Adrenal gland (tissue), 12 donors: ENCODE results near the gene ING5. TPM values are rescaled to one million over a fixed set of nuclear protein-coding genes. Genes with fewer than 3 reads are reported as not detected.

ENCODE experiments used
- DNase-seq, 7 donors: peaks; one replicate each; pipeline ENCODE4 v3.0.0-alpha.2; 2019 to 2020
- H3K27ac ChIP-seq, 5 donors: fragments of 200-600 bp; sonication (generic) in 4 of 5; 1 replicate in 3 of 5; 2 replicates in 2 of 5; pipeline versions ENCODE4 v1.5.1 to v1.8.0; 2016 to 2020; ENCODE audit warnings: mild to moderate bottlenecking in 1 of 5
- H3K27me3 ChIP-seq: fragments of 200-600 bp; 2 replicates; pipeline ENCODE4 v1.8.0; 2021
- H3K36me3 ChIP-seq, 2 donors: fragments of 200-600 bp; replicated peaks in 1 of 2; 1 replicate in 1 of 2; 2 replicates in 1 of 2; pipeline versions ENCODE4 v1.5.1 to v1.8.0; 2018 to 2022
- H3K4me1 ChIP-seq, 2 donors: fragments of 200-600 bp; replicated peaks in 1 of 2; 1 replicate in 1 of 2; 2 replicates in 1 of 2; pipeline versions ENCODE4 v1.5.1 to v1.8.0; 2018 to 2021
- H3K4me3 ChIP-seq, 4 donors: fragments of 200-600 bp; sonication (generic) in 3 of 4; one replicate each; pipeline ENCODE4 v1.5.1; 2016 to 2018
- H3K9me3 ChIP-seq, 3 donors: fragments of 200-600 bp; sonication (generic) in 1 of 3; replicated peaks in 1 of 3; 1 replicate in 2 of 3; 2 replicates in 1 of 3; pipeline versions ENCODE4 v1.5.1 to v1.8.0; 2016 to 2021
- CTCF ChIP-seq, 6 experiments: fragments of 450-650 bp in 4 of 6; fragments of 200-600 bp in 2 of 6; sonication (generic) in 1 of 6; IDR thresholded peaks; 1 replicate in 5 of 6; 2 replicates in 1 of 6; pipeline versions ENCODE4 v1.5.1 to v1.8.0; 2016 to 2021; ENCODE audit warnings: antibody characterized with exemption in 6 of 6, mild to moderate bottlenecking in 2 of 6, moderate library complexity in 1 of 6
- POLR2A ChIP-seq, 2 donors: fragments of 450-650 bp; IDR thresholded peaks; one replicate each; pipeline ENCODE4 v1.6.1; 2017; ENCODE audit warnings: antibody characterized with exemption in 2 of 2, mild to moderate bottlenecking in 2 of 2, moderate library complexity in 1 of 2
- WGBS, 4 donors: extraction: QIAGEN DNeasy Blood & Tissue Kit in 2 of 4; methylation state at CpG; one replicate each; pipeline versions ENCODE4 v1.1.5 to v1.1.7; 2013 to 2017; 5-methylcytosine and 5-hydroxymethylcytosine counted together
- intact Hi-C, 2 donors: fragments of 100-400 bp; cut with DNase I; formaldehyde crosslinking; loops; one replicate each; pipeline versions ENCODE4 v1.14.1 to v1.15.0; 2022 to 2023
- polyA plus RNA-seq, 3 donors: library from polyadenylated mRNA; stranded (reverse); fragments of 200-250 nt in 2 of 3; fragments of 350-450 nt in 1 of 3; fragmentation: Illumina TruSeq in 1 of 3; extraction: RNeasy Lipid Tissue Mini Kit (QIAGEN cat#74804) in 1 of 3; gene quantifications; one replicate each; pipeline ENCODE4 v1.2.3, GENCODE V29; 2013 to 2014
- total RNA-seq, 9 donors: library from RNA; depleted of rRNA in 4 of 9; stranded (reverse); fragments of >200 nt in 4 of 9; fragments of 120-200 nt in 1 of 9; fragmentation: NEBNext Ultra II Directional in 1 of 9; extraction: Animal tissue kit (Norgen Biotek cat#: 25700) in 1 of 9; gene quantifications; one replicate each; pipeline versions ENCODE4 v1.1.0 to v1.2.4, GENCODE V29; 2013 to 2023
- donor health status: healthy with polysubstance abuse.
- donor health status: Bipolar disorder and iron deficiency.
- donor health status: DM: yes; HTN: yes; CAD: no.
- donor health status: DM: no; HTN: no; CAD: no.
- donor health status: DM: no; HTN: no; CAD: no.
- donor health status: DM: yes; HTN: yes; CAD: no.

ING5 gene
- total and polyA plus RNA-seq, 12 donors: 13.3 to 83.1 (median 31.7) TPM

- H3K4me1 ChIP-seq: peaks cover 0 to 9% of the 10 kb centered on the region in 2 donors
- H3K27ac ChIP-seq: no peak overlapping the region
- no peaks in the 10 kb centered on the region for H3K27me3 ChIP-seq
- intact Hi-C loops: no loop called here
- DNase-seq: no peak
- TF ChIP-seq CTCF (IDR thresholded peaks at IDR 0.05) (no peak), POLR2A (IDR thresholded peaks at IDR 0.05) (no peak)
- peaks cover 0 to 24% of the 10 kb centered on the region in 2 donors for H3K36me3 ChIP-seq
- H3K9me3 ChIP-seq: no peaks in the 10 kb centered on the region
- WGBS, 4 donors: 91 to 96% (median 94%) methylated on average over 20 to 24 of the region's 24 CpGs
- H3K4me3 ChIP-seq: no peak overlapping the region
Observed at GRCh38 chr2:241677392-241677791, 24.4 kb upstream of the ING5 start.

- TF ChIP-seq POLR2A (IDR thresholded peaks at IDR 0.05): no peak
- TF ChIP-seq CTCF (IDR thresholded peaks at IDR 0.05): no peak
- intact Hi-C loops: no loop called here
- no peaks in the 10 kb centered on the region for H3K9me3 ChIP-seq
- H3K27ac ChIP-seq: no peak overlapping the region
- H3K36me3 ChIP-seq: peaks cover 0 to 22% of the 10 kb centered on the region in 2 donors
- no peak overlapping the region for H3K4me3 ChIP-seq
- WGBS, 4 donors: 93 to 97% (median 94%) methylated on average over 18 of the region's 18 CpGs
- DNase-seq: no peak
- no peaks in the 10 kb centered on the region for H3K27me3 ChIP-seq
- peaks cover 0 to 9% of the 10 kb centered on the region in 2 donors for H3K4me1 ChIP-seq
Observed at GRCh38 chr2:241678307-241678706, 23.5 kb upstream of the ING5 start.

- intact Hi-C loops: no loop called here
Observed at GRCh38 chr2:241678784-241679540, 22.9 kb upstream of the ING5 start.

GRCh38 chr2:241680044-241680443 lies 21.8 kb upstream of the ING5 start:
- H3K27ac ChIP-seq: peak overlapping the region in 1 of 5 donors; percentile 78
- H3K27me3 ChIP-seq: no peaks in the 10 kb centered on the region
- DNase-seq: peak in 6 of 7 donors; percentile 33 to 67 (median 56)
- intact Hi-C loops: no loop called here
- H3K4me3 ChIP-seq: no peak overlapping the region
- peaks cover 0 to 22% of the 10 kb centered on the region in 2 donors for H3K36me3 ChIP-seq
- no peaks in the 10 kb centered on the region for H3K9me3 ChIP-seq
- TF ChIP-seq CTCF (IDR thresholded peaks at IDR 0.05) (no peak), POLR2A (IDR thresholded peaks at IDR 0.05) (no peak)
- peaks cover 0 to 9% of the 10 kb centered on the region in 2 donors for H3K4me1 ChIP-seq
- 41 to 71% (median 54%) methylated on average over 10 to 12 of the region's 12 CpGs for WGBS, 4 donors

More at GRCh38 chr2:241678784-241679540, 22.9 kb upstream of the ING5 start:
- Histone ChIP-seq H3K36me3 (peaks cover 0 to 22% of the 10 kb centered on the region in 2 donors), H3K27me3 (no peaks in the 10 kb centered on the region), H3K27ac (no peak overlapping the region), H3K9me3 (no peaks in the 10 kb centered on the region), H3K4me3 (no peak overlapping the region), H3K4me1 (peaks cover 0 to 9% of the 10 kb centered on the region in 2 donors)
- TF ChIP-seq CTCF (IDR thresholded peaks at IDR 0.05) (no peak), POLR2A (IDR thresholded peaks at IDR 0.05) (no peak)
- DNase-seq: no peak
- WGBS, 4 donors: 90 to 96% (median 95%) methylated on average over 18 to 22 of the region's 22 CpGs
